Heart right ventricle (tissue), 16 donors: ENCODE data around the gene HIPK3. TPM values are rescaled to one million over a fixed set of nuclear protein-coding genes. Genes with fewer than 3 reads are reported as not detected.

ENCODE experiments used
- ATAC-seq, 8 donors: fragments of 200-7000 bp; cut with Tn5 transposase; one replicate each; pipeline ENCODE4 v1.9.1; 2020; ENCODE audit warnings: mild to moderate bottlenecking in 8 of 8, moderate library complexity in 8 of 8, moderate number of reproducible peaks in 1 of 8
- DNase-seq, 2 donors: peaks; one replicate each; pipeline ENCODE4 v3.0.0-alpha.2; 2020
- H3K27ac ChIP-seq, 10 donors: fragments of 200-600 bp; sonication (generic) in 2 of 10; one replicate each; pipeline versions ENCODE4 v1.5.0 to v1.8.0; 2020 to 2022; ENCODE audit warnings: mild to moderate bottlenecking in 3 of 10
- H3K27me3 ChIP-seq, 7 donors: fragments of 200-600 bp; one replicate each; pipeline ENCODE4 v1.8.0; 2021 to 2022; ENCODE audit warnings: mild to moderate bottlenecking in 2 of 7
- H3K36me3 ChIP-seq, 9 donors: fragments of 200-600 bp; sonication (generic) in 1 of 9; one replicate each; pipeline versions ENCODE4 v1.5.0 to v1.8.0; 2020 to 2022; ENCODE audit warnings: mild to moderate bottlenecking in 2 of 9
- H3K4me1 ChIP-seq, 9 donors: fragments of 200-600 bp; sonication (generic) in 1 of 9; one replicate each; pipeline versions ENCODE4 v1.5.0 to v1.8.0; 2020 to 2022; ENCODE audit warnings: mild to moderate bottlenecking in 4 of 9
- H3K4me3 ChIP-seq, 10 donors: fragments of 200-600 bp; sonication (generic) in 2 of 10; one replicate each; pipeline versions ENCODE4 v1.5.0 to v1.8.0; 2020 to 2022; ENCODE audit warnings: mild to moderate bottlenecking in 7 of 10, moderate library complexity in 2 of 10
- H3K9me3 ChIP-seq, 11 donors: fragments of 200-600 bp in 10 of 11; sonication (generic) in 2 of 11; one replicate each; pipeline versions ENCODE4 v1.5.0 to v1.8.0; 2013 to 2022; ENCODE audit warnings: mild to moderate bottlenecking in 2 of 11, control low read depth in 1 of 11, moderate library complexity in 1 of 11
- CTCF ChIP-seq, 9 donors: fragments of 200-600 bp; sonication (generic) in 2 of 9; IDR thresholded peaks; one replicate each; pipeline versions ENCODE4 v1.5.0 to v1.8.0; 2021 to 2022; ENCODE audit warnings: antibody characterized with exemption in 9 of 9, mild to moderate bottlenecking in 5 of 9, moderate library complexity in 1 of 9
- WGBS, 2 donors: extraction: QIAGEN DNeasy Blood & Tissue Kit; methylation state at CpG; one replicate each; pipeline ENCODE4 v1.1.7; 2013; ENCODE audit warnings: inconsistent platforms in 1 of 2; 5-methylcytosine and 5-hydroxymethylcytosine counted together
- intact Hi-C, 10 donors: fragments of 100-400 bp; cut with DNase I; formaldehyde crosslinking; loops; one replicate each; pipeline versions ENCODE4 v1.11.1 to v1.14.2; 2022
- long read RNA-seq, 3 donors: library from polyadenylated mRNA; unstranded; transcript quantifications; one replicate each; pipeline ENCODE4 v2.0.0, GENCODE V29; 2020 to 2021
- polyA plus RNA-seq, 2 donors: library from polyadenylated mRNA; stranded (reverse); fragments of 200-250 nt; gene quantifications; one replicate each; pipeline ENCODE4 v1.2.3, GENCODE V29; 2013
- total RNA-seq, 10 donors: library from RNA; stranded (reverse); fragmentation: NEBNext Ultra II Directional in 3 of 10; extraction: Animal tissue kit (Norgen Biotek cat#: 25700) in 3 of 10; gene quantifications; one replicate each; pipeline versions ENCODE4 v1.2.1 to v1.2.4, GENCODE V29; 2021 to 2023
- donor health status: Arrhythmogenic right ventricular cardiomyopathy.
- donor health status: ischemic (EF 13 %, LVEDD 7.1; RV severe dilation, severe dysfunction).
- donor health status: healthy with polysubstance abuse.
- donor health status: DM: no; HTN: yes; CAD: no.
- donor health status: DM: no; HTN: no; CAD: no.
- donor health status: ischemic (EF 25% LVEDD 6.9; RV normal size, moderate dysfunction).
- donor health status: ischemic (EF 25% LVEDD 5.7; RV mildly dilated, moderate dysfunction).
- donor health status: healthy.
- donor health status: DM: yes; HTN: yes; CAD: no.
- donor health status: Ischemic cardiomyopathy.
- donor health status: ischemic (EF 35%, LVEDD 5.7; RV mildly dilated, moderate dysfunction).
- donor health status: nonischemic (EF 11% LVEDD 7.7; RV severe dilation, severe dysfunction).
- donor health status: DM: yes; HTN: yes; CAD: no.
- donor health status: PGD.
- donor health status: ischemic (EF 29% LVEDD 5.4; RV normal size, mild dysfunction).
- donor health status: nonischemic (EF 23%, LVEDD 6.1; RV moderate dilation, normal function).

Gene HIPK3
- 100 to 1,000 TPM; 240 to 334 (median 290) TPM for total RNA-seq
- 10 to 100 TPM; 15.9 to 32.4 TPM for polyA plus RNA-seq
- long read RNA-seq, donor 1, full-length matches to known transcripts, result 3 of 65 reads
- long read RNA-seq, donor 1, partial matches to known transcripts, result 58 of 65 reads
- long read RNA-seq, donor 1, other reads (novel, unspliced or antisense), result 4 of 65 reads
- long read RNA-seq, donor 2, full-length matches to known transcripts, result 7 of 74 reads
- long read RNA-seq, donor 2, partial matches to known transcripts, result 66 of 74 reads
- long read RNA-seq, donor 2, other reads (novel, unspliced or antisense), result 1 of 74 reads
- long read RNA-seq, donor 3, full-length matches to known transcripts, result 17 of 116 reads
- long read RNA-seq, donor 3, partial matches to known transcripts, result 96 of 116 reads
- long read RNA-seq, donor 3, other reads (novel, unspliced or antisense), result 3 of 116 reads

GRCh38 chr11:33257160-33257896 is at the start of gene HIPK3:
TSS of gene HIPK3 (plus strand) at chr11:33257381.
- no peaks in the 10 kb centered on the region for H3K36me3 ChIP-seq
- intact Hi-C loops, result loop anchor here (2.0 to 10.0 kb wide), 13 partner anchors 23 to 477 kb away; partner anchors contain the start of genes CSTF3 (in 5 of the 10), C11orf91 (in 1 of the 10) and CD59 (in 1 of the 10)
- WGBS, 2 donors, result 0 to 1% methylated on average over 67 to 84 of the region's 85 CpGs
- ATAC-seq (peak; percentile 80 to 92 (median 87)), DNase-seq (peak; percentile 84 to 90)
- TF ChIP-seq CTCF (IDR thresholded peaks at IDR 0.05), result peak in 5 of 9 donors; percentile 17 to 66 (median 43)
- H3K27ac ChIP-seq, result peak within 1 kb of the TSS; percentile 95 to 100 (median 100)
- H3K27me3 ChIP-seq, result no peaks in the 10 kb centered on the region
- H3K4me1 ChIP-seq, result peaks cover 0 to 42% (median 35%) of the 10 kb centered on the region in 9 donors
- peak within 1 kb of the TSS; percentile 57 to 97 (median 93) for H3K4me3 ChIP-seq
- H3K9me3 ChIP-seq, result no peaks in the 10 kb centered on the region

GRCh38 chr11:33207408-33207985 is 49.7 kb upstream of the HIPK3 start:
- TF ChIP-seq CTCF (IDR thresholded peaks at IDR 0.05), result no peak
- H3K4me1 ChIP-seq, result peaks cover 0 to 32% (median 4%) of the 10 kb centered on the region in 9 donors
- no peak overlapping the region for H3K4me3 ChIP-seq
- WGBS, 2 donors, result 34 to 37% methylated on average over 4 of the region's 4 CpGs
- peak overlapping the region in 5 of 10 donors; percentile 24 to 69 (median 45) for H3K27ac ChIP-seq
- DNase-seq, result peak; percentile 25 to 42
- intact Hi-C loops, result no loop called here
- no peaks in the 10 kb centered on the region for H3K27me3 ChIP-seq
- no peaks in the 10 kb centered on the region for H3K36me3 ChIP-seq
- H3K9me3 ChIP-seq, result no peaks in the 10 kb centered on the region
- peak; percentile 80 to 94 (median 90) for ATAC-seq

GRCh38 chr11:33208150-33208549 is 49.0 kb upstream of the HIPK3 start:
- WGBS, 2 donors, result 93 to 96% methylated on average over 1 of the region's 1 CpG
- no peak overlapping the region for H3K4me3 ChIP-seq
- peak overlapping the region in 5 of 10 donors; percentile 24 to 69 (median 45) for H3K27ac ChIP-seq
- H3K9me3 ChIP-seq, result no peaks in the 10 kb centered on the region
- no peaks in the 10 kb centered on the region for H3K36me3 ChIP-seq
- ATAC-seq (no peak), DNase-seq (no peak)
- no peak for TF ChIP-seq CTCF (IDR thresholded peaks at IDR 0.05)
- no peaks in the 10 kb centered on the region for H3K27me3 ChIP-seq
- H3K4me1 ChIP-seq, result peaks cover 0 to 37% (median 4%) of the 10 kb centered on the region in 9 donors
- intact Hi-C loops, result no loop called here

- Histone ChIP-seq H3K4me3 (peak overlapping the region in 1 of 10 donors; percentile 5), H3K27ac (peak overlapping the region in 1 of 10 donors; percentile 64), H3K36me3 (no peaks in the 10 kb centered on the region), H3K4me1 (peaks cover 0 to 54% (median 4%) of the 10 kb centered on the region in 9 donors), H3K27me3 (no peaks in the 10 kb centered on the region), H3K9me3 (no peaks in the 10 kb centered on the region)
- intact Hi-C loops, result no loop called here
- TF ChIP-seq CTCF (IDR thresholded peaks at IDR 0.05), result no peak
- no peak for DNase-seq
- ATAC-seq, result no peak
- WGBS, 2 donors, result 86 to 87% methylated on average over 3 of the region's 3 CpGs
Observed at GRCh38 chr11:33211153-33211552, 46.0 kb upstream of the HIPK3 start.
